Nephron progenitor cell (in vitro differentiated cells): ENCODE results near the gene ANG.

Experiments used
- DNase-seq: peaks from one replicate; pipeline ENCODE4 v3.0.0; 2021
- H3K27ac Mint-ChIP-seq: 2 replicates; pipeline ENCODE4 v1.8.0; 2021; ENCODE audit warnings: mild to moderate bottlenecking, moderate library complexity, mixed read lengths
- H3K27me3 Mint-ChIP-seq: 2 replicates; pipeline ENCODE4 v1.8.0; 2021; ENCODE audit warnings: mild to moderate bottlenecking, low read depth, mixed read lengths; ENCODE audit not compliant: poor library complexity
- H3K36me3 Mint-ChIP-seq: 2 replicates; pipeline ENCODE4 v1.8.0; 2021; ENCODE audit warnings: low read depth, mixed read lengths
- H3K4me1 Mint-ChIP-seq: 2 replicates; pipeline ENCODE4 v1.8.0; 2021; ENCODE audit warnings: mixed read lengths
- H3K4me3 Mint-ChIP-seq: 2 replicates; pipeline ENCODE4 v1.8.0; 2021; ENCODE audit warnings: mild to moderate bottlenecking, moderate library complexity, mixed read lengths
- H3K9me3 Mint-ChIP-seq: 2 replicates; pipeline ENCODE4 v1.8.0; 2021; ENCODE audit warnings: mild to moderate bottlenecking, moderate library complexity, mixed read lengths
- CTCF ChIP-seq: fragments of 200-600 bp; sonication (generic); IDR thresholded peaks from 2 replicates; pipeline ENCODE4 v1.5.0; 2021; ENCODE audit warnings: antibody characterized with exemption

ANG gene

GRCh38 chr14:20680843-20681347, 7.7 kb upstream of the ANG start:
- Mint-ChIP-seq H3K27me3 (peaks cover 22% of the 10 kb centered on the region), H3K4me1 (peaks cover 25% of the 10 kb centered on the region), H3K9me3 (no peaks in the 10 kb centered on the region), H3K27ac (no peak overlapping the region), H3K4me3 (no peak overlapping the region), H3K36me3 (no peaks in the 10 kb centered on the region)
- TF ChIP-seq CTCF = no peak
- DNase-seq = no peak

- Mint-ChIP-seq H3K27me3 (peaks cover 15% of the 10 kb centered on the region), H3K36me3 (no peaks in the 10 kb centered on the region), H3K4me3 (no peak overlapping the region), H3K27ac (peak overlapping the region; percentile 36), H3K4me1 (peaks cover 25% of the 10 kb centered on the region), H3K9me3 (no peaks in the 10 kb centered on the region)
- peak; percentile 86 for DNase-seq
- TF ChIP-seq CTCF = no peak
Measured at GRCh38 chr14:20681348-20682126, 7.0 kb upstream of the ANG start.

GRCh38 chr14:20682127-20682434, 6.5 kb upstream of the ANG start:
- Mint-ChIP-seq H3K27ac (no peak overlapping the region), H3K4me3 (no peak overlapping the region), H3K36me3 (no peaks in the 10 kb centered on the region), H3K9me3 (no peaks in the 10 kb centered on the region), H3K27me3 (peaks cover 11% of the 10 kb centered on the region), H3K4me1 (peaks cover 25% of the 10 kb centered on the region)
- no peak for DNase-seq
- no peak for TF ChIP-seq CTCF

- Mint-ChIP-seq H3K9me3 (no peaks in the 10 kb centered on the region), H3K4me3 (no peak overlapping the region), H3K27ac (no peak overlapping the region), H3K27me3 (peaks cover 11% of the 10 kb centered on the region), H3K4me1 (peaks cover 25% of the 10 kb centered on the region), H3K36me3 (no peaks in the 10 kb centered on the region)
- no peak for TF ChIP-seq CTCF
- peak; percentile 74 for DNase-seq
Measured at GRCh38 chr14:20682435-20683124, 6.0 kb upstream of the ANG start.

- no peaks in the 10 kb centered on the region for H3K9me3 Mint-ChIP-seq
- TF ChIP-seq CTCF = no peak
- H3K27me3 Mint-ChIP-seq = peaks cover 11% of the 10 kb centered on the region
- no peak overlapping the region for H3K4me3 Mint-ChIP-seq
- peak; percentile 80 for DNase-seq
- H3K36me3 Mint-ChIP-seq = no peaks in the 10 kb centered on the region
- no peak overlapping the region for H3K27ac Mint-ChIP-seq
- peaks cover 25% of the 10 kb centered on the region for H3K4me1 Mint-ChIP-seq
Measured at GRCh38 chr14:20683125-20683890, 5.3 kb upstream of the ANG start.
